Gastrocnemius medialis (tissue), 4 donors: ENCODE data around the gene PARS2.

Experiments
- CTCF ChIP-seq, 5 experiments: fragments of 450-650 bp in 3 of 5; fragments of 200-600 bp in 2 of 5; sonication (generic) in 2 of 5; IDR thresholded peaks in 4 of 5; conservative IDR thresholded peaks in 1 of 5; 1 replicate in 4 of 5; 2 replicates in 1 of 5; pipeline ENCODE4 v1.5.1; 2016 to 2019; ENCODE audit warnings: antibody characterized with exemption in 5 of 5, mild to moderate bottlenecking in 3 of 5, moderate library complexity in 3 of 5
- POLR2A ChIP-seq, 2 donors: fragments of 450-650 bp; IDR thresholded peaks; one replicate each; pipeline ENCODE4 v1.6.1; 2017; ENCODE audit warnings: antibody characterized with exemption in 2 of 2, mild to moderate bottlenecking in 2 of 2, moderate library complexity in 2 of 2

DNA sequence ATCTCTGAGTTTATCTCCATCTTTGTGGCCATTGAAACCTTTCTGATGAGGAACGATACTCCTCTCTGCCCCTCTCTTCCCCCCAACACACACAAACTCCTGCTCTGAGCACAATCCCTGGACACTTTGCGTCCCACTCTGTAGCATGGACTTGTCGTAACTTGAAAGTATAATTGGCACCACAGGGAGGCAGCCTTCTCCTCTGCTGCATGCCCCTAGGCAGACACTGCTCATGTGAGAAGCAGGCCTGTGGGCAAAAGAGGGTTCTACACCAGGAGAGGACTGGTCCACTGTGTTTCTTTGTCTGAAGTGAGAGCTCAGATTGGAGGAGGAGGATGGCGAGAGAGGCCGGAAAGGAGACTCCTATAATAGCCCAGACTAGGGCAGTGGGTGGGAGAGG lies 3.8 kb upstream of the PARS2 start:
- TF ChIP-seq POLR2A (IDR thresholded peaks at IDR 0.05) (no peak), CTCF (IDR thresholded peaks at IDR 0.05 in 4 of 5, conservative IDR thresholded peaks at IDR 0.05 in 1 of 5) (no peak)
